KBM-7 (cell line): Measurements from ENCODE around the gene TBL1XR1.
"Not testable (repeated sequence)": the region's sequence is repeated elsewhere in the genome, so short reads cannot be mapped to it uniquely, and the experiment has no call there.

ENCODE experiments used
- DNase-seq: peaks from one replicate; pipeline ENCODE4 v3.0.0-alpha.2; 2015
- in situ Hi-C: fragments of 300-500 bp; cut with MboI; formaldehyde crosslinking; loops from 2 replicates; pipeline ENCODE4 v1.14.3; 2020; ENCODE audit warnings: low sequenced_read_pairs, low pct_unique_long_range_greater_than_20kb, mixed read lengths

Gene TBL1XR1

GRCh38 chr3:177190756-177191681 lies 6.3 kb downstream of the TBL1XR1 start:
- DNase-seq: peak; percentile 40
- in situ Hi-C loops: loop anchor here (10.0 kb wide), 1 partner anchor 164 kb away; no protein-coding TSS in a partner anchor

- not testable (repeated sequence) for DNase-seq
- in situ Hi-C loops: loop anchor here (10.0 kb wide), 1 partner anchor 165 kb away; no protein-coding TSS in a partner anchor
Measured at GRCh38 chr3:177190184-177190583, 7.1 kb downstream of the TBL1XR1 start.

GRCh38 chr3:177188325-177188724 lies 9.0 kb downstream of the TBL1XR1 start:
- in situ Hi-C loops, DNase-seq: not testable (repeated sequence)

- no peak for DNase-seq
- in situ Hi-C loops: no loop called here
Measured at GRCh38 chr3:177186306-177186705, 11.0 kb downstream of the TBL1XR1 start.

- in situ Hi-C loops: no loop called here
- no peak for DNase-seq
Measured at GRCh38 chr3:177185035-177185574, 12.2 kb downstream of the TBL1XR1 start.

GRCh38 chr3:177184602-177185001 lies 12.7 kb downstream of the TBL1XR1 start:
- in situ Hi-C loops, DNase-seq: not testable (repeated sequence)

- DNase-seq: no peak
- in situ Hi-C loops: no loop called here
Measured at GRCh38 chr3:177182352-177182751, 14.9 kb downstream of the TBL1XR1 start.

GRCh38 chr3:177181418-177181817 lies 15.9 kb downstream of the TBL1XR1 start:
- in situ Hi-C loops: no loop called here
- DNase-seq: no peak

- no peak for DNase-seq
- in situ Hi-C loops: no loop called here
Measured at GRCh38 chr3:177180506-177180905, 16.8 kb downstream of the TBL1XR1 start.

- in situ Hi-C loops: no loop called here
- DNase-seq: peak; percentile 26
Measured at GRCh38 chr3:177179281-177180067, 17.8 kb downstream of the TBL1XR1 start.

- in situ Hi-C loops: no loop called here
- DNase-seq: no peak
Measured at GRCh38 chr3:177177749-177178221, 19.5 kb downstream of the TBL1XR1 start.

- in situ Hi-C loops: no loop called here
- DNase-seq: no peak
Measured at GRCh38 chr3:177174607-177175170, 22.6 kb downstream of the TBL1XR1 start.

- in situ Hi-C loops: no loop called here
- DNase-seq: no peak
Measured at GRCh38 chr3:177169936-177170722, 27.2 kb downstream of the TBL1XR1 start.

GRCh38 chr3:177168431-177168830 lies 28.9 kb downstream of the TBL1XR1 start:
- in situ Hi-C loops: no loop called here
- no peak for DNase-seq

GRCh38 chr3:177162742-177163141 lies 34.5 kb downstream of the TBL1XR1 start:
- in situ Hi-C loops: no loop called here

GRCh38 chr3:177161603-177162002 lies 35.7 kb downstream of the TBL1XR1 start:
- in situ Hi-C loops, DNase-seq: not testable (repeated sequence)

More at GRCh38 chr3:177162742-177163141, 34.5 kb downstream of the TBL1XR1 start:
- no peak for DNase-seq

- in situ Hi-C loops: no loop called here
- no peak for DNase-seq
Measured at GRCh38 chr3:177158461-177158860, 38.8 kb downstream of the TBL1XR1 start.

- in situ Hi-C loops: no loop called here
Measured at GRCh38 chr3:177157492-177157891, 39.8 kb downstream of the TBL1XR1 start.

More at GRCh38 chr3:177157492-177157891, 39.8 kb downstream of the TBL1XR1 start:
- no peak for DNase-seq
